Ascending aorta (tissue), 2 donors: ENCODE results near the gene CD22. TPM values are rescaled to one million over a fixed set of nuclear protein-coding genes. Genes with fewer than 3 reads are reported as not detected.

ENCODE experiments used
- DNase-seq, 2 donors: peaks; one replicate each; pipeline ENCODE4 v3.0.0-alpha.2; 2019; ENCODE audit warnings: low spot score in 2 of 2
- H3K27ac ChIP-seq, 2 donors: fragments of 200-600 bp; sonication (generic); one replicate each; pipeline ENCODE4 v1.5.1; 2016 to 2017; ENCODE audit warnings: mild to moderate bottlenecking in 1 of 2
- H3K27me3 ChIP-seq: fragments of 200-600 bp; sonication (generic); one replicate; pipeline ENCODE4 v1.5.1; 2017
- H3K36me3 ChIP-seq, 2 donors: fragments of 200-600 bp; sonication (generic); one replicate each; pipeline ENCODE4 v1.5.1; 2016
- H3K4me1 ChIP-seq, 2 donors: fragments of 200-600 bp; sonication (generic); one replicate each; pipeline ENCODE4 v1.5.1; 2016 to 2017; ENCODE audit warnings: mild to moderate bottlenecking in 1 of 2
- H3K4me3 ChIP-seq, 2 donors: fragments of 200-600 bp; sonication (generic); one replicate each; pipeline ENCODE4 v1.5.1; 2016 to 2017; ENCODE audit warnings: mild to moderate bottlenecking in 1 of 2
- H3K9me3 ChIP-seq, 2 donors: fragments of 200-600 bp; sonication (generic); one replicate each; pipeline ENCODE4 v1.5.1; 2016
- intact Hi-C: fragments of 100-400 bp; cut with DNase I; formaldehyde crosslinking; loops from one replicate; pipeline ENCODE4 v1.15.1; 2023
- total RNA-seq: library from RNA; depleted of rRNA; stranded (reverse); fragments of >200 nt; gene quantifications from one replicate; pipeline ENCODE4 v1.1.0, GENCODE V29; 2016
- TF ChIP-seq, protein P1 (sequence below), 3 experiments: fragments of 200-600 bp in 2 of 3; fragments of 450-650 bp in 1 of 3; sonication (generic) in 2 of 3; IDR thresholded peaks; one replicate each; pipeline ENCODE4 v1.5.1; 2016 to 2019; ENCODE audit warnings: antibody characterized with exemption in 3 of 3, mild to moderate bottlenecking in 1 of 3, moderate library complexity in 1 of 3

Gene CD22
- total RNA-seq, 1 donor from 2014 or later, result 0.75 TPM

DNA sequence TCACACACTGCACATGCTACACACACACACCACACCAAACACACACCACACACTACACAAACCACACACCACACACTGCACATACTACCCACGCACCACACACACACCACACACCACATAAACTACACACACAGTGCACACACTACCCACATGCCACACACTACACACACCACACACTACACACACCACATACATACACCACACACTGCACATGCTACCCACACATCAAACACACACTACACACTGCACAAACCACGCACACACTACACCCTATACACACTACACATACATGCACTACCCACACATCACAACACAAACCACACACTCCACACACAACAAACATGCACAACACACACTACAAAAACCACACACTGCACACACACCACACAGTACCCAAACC is 31.1 kb upstream of the CD22 start:
- Histone ChIP-seq H3K9me3 (no peaks in the 10 kb centered on the region), H3K4me1 (no peaks in the 10 kb centered on the region), H3K27me3 (no peaks in the 10 kb centered on the region), H3K4me3 (no peak overlapping the region), H3K27ac (no peak overlapping the region), H3K36me3 (no peaks in the 10 kb centered on the region)
- intact Hi-C loops, result no loop called here
- TF ChIP-seq, protein P1, sequence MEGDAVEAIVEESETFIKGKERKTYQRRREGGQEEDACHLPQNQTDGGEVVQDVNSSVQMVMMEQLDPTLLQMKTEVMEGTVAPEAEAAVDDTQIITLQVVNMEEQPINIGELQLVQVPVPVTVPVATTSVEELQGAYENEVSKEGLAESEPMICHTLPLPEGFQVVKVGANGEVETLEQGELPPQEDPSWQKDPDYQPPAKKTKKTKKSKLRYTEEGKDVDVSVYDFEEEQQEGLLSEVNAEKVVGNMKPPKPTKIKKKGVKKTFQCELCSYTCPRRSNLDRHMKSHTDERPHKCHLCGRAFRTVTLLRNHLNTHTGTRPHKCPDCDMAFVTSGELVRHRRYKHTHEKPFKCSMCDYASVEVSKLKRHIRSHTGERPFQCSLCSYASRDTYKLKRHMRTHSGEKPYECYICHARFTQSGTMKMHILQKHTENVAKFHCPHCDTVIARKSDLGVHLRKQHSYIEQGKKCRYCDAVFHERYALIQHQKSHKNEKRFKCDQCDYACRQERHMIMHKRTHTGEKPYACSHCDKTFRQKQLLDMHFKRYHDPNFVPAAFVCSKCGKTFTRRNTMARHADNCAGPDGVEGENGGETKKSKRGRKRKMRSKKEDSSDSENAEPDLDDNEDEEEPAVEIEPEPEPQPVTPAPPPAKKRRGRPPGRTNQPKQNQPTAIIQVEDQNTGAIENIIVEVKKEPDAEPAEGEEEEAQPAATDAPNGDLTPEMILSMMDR (IDR thresholded peaks at IDR 0.05), result no peak
- DNase-seq, result no peak

DNA sequence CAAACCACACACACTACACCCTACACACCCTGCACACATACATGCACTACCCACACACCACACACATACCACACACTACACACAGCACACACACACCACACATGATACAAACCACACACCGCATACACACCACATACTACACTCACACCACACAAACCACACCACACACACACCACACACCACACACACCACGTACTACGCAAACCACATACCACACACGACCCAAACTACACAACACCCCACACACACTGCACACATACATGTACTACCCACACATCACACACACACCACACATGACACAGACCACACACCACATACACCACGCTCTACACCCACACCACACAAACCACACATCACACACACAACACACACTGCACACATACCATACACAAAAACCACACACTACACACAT is 30.4 kb upstream of the CD22 start:
- DNase-seq, result no peak
- Histone ChIP-seq H3K4me3 (no peak overlapping the region), H3K27me3 (no peaks in the 10 kb centered on the region), H3K27ac (no peak overlapping the region), H3K36me3 (no peaks in the 10 kb centered on the region), H3K4me1 (no peaks in the 10 kb centered on the region), H3K9me3 (no peaks in the 10 kb centered on the region)
- intact Hi-C loops, result no loop called here
- TF ChIP-seq, protein P1 (IDR thresholded peaks at IDR 0.05), result no peak

DNA sequence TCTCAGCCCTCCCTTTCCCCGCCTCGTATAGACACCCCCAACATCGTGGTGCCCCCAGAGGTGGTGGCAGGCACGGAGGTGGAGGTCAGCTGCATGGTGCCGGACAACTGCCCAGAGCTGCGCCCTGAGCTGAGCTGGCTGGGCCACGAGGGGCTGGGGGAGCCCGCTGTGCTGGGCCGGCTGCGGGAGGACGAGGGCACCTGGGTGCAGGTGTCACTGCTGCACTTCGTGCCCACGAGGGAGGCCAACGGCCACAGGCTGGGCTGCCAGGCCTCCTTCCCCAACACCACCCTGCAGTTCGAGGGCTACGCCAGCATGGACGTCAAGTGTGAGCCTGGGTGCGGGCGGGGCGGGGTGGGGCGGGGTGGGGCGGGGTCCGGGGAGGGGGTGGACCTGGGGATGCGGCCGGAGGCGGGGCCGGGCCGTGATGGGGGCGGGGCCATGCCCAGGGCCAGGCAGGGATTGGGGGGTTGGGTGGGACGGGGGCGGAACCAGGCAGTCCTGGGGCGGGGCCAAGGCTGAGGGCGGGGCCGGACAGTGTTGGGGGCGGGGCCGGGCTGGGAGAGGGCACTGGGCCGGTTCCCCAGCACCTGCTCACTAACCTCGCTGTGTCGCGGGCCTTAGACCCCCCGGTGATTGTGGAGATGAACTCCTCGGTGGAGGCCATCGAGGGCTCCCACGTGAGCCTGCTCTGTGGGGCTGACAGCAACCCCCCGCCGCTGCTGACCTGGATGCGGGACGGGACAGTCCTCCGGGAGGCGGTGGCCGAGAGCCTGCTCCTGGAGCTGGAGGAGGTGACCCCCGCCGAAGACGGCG is 29.3 kb upstream of the CD22 start:
- Histone ChIP-seq H3K36me3 (no peaks in the 10 kb centered on the region), H3K4me3 (no peak overlapping the region), H3K27ac (no peak overlapping the region), H3K4me1 (no peaks in the 10 kb centered on the region), H3K9me3 (no peaks in the 10 kb centered on the region), H3K27me3 (no peaks in the 10 kb centered on the region)
- intact Hi-C loops, result no loop called here
- TF ChIP-seq, protein P1 (IDR thresholded peaks at IDR 0.05), result no peak
- DNase-seq, result no peak

DNA sequence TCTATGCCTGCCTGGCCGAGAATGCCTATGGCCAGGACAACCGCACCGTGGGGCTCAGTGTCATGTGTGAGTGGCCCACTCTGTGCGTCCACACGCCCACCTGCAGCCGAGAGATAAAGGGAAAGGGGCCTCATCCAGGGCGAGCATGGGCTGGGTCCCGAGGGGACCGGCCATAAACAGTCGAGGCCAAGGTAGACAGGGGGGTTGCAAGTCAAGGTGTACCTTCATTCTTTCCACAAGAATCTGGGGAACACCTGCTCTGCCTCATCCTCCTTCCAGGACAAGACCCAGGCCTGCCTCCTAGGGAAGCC is 28.7 kb upstream of the CD22 start:
- TF ChIP-seq, protein P1 (IDR thresholded peaks at IDR 0.05), result no peak
- Histone ChIP-seq H3K36me3 (no peaks in the 10 kb centered on the region), H3K4me3 (no peak overlapping the region), H3K9me3 (no peaks in the 10 kb centered on the region), H3K27me3 (no peaks in the 10 kb centered on the region), H3K27ac (no peak overlapping the region), H3K4me1 (no peaks in the 10 kb centered on the region)
- intact Hi-C loops, result no loop called here
- no peak for DNase-seq

DNA sequence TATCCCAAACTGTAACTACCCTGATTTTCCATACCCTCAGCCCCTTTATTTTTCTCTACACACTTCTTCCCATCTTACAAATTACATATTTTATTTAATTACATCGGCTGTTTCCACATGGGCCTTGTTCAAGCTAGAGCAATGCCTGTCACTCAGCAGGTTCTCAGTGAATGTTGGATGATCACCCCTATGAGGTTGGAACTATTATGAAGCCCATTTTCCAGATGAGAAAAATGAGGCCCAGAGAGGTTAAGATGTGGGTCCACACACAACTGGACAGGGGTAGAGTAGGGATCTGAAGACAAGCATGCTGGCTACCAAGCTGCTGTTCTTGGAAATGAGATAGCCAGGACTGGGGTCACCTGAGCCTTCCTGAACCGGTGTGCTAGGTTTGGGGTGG is 27.0 kb upstream of the CD22 start:
- H3K9me3 ChIP-seq, result no peaks in the 10 kb centered on the region
- no peak overlapping the region for H3K27ac ChIP-seq
- TF ChIP-seq, protein P1 (IDR thresholded peaks at IDR 0.05), result no peak
- H3K4me1 ChIP-seq, result no peaks in the 10 kb centered on the region
- H3K4me3 ChIP-seq, result no peak overlapping the region
- H3K27me3 ChIP-seq, result no peaks in the 10 kb centered on the region
- no peak for DNase-seq
- intact Hi-C loops, result no loop called here
- no peaks in the 10 kb centered on the region for H3K36me3 ChIP-seq

DNA sequence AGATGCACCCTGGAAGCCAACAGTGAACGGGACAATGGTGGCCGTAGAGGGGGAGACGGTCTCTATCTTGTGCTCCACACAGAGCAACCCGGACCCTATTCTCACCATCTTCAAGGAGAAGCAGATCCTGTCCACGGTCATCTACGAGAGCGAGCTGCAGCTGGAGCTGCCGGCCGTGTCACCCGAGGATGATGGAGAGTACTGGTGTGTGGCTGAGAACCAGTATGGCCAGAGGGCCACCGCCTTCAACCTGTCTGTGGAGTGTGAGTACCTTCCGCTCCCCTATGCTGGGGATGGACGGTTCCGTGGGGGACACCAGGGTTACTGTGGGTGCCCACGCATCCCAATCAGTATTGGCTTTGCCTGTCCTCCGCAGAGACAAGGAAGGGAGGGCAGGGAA is 26.5 kb upstream of the CD22 start:
- Histone ChIP-seq H3K27me3 (no peaks in the 10 kb centered on the region), H3K36me3 (no peaks in the 10 kb centered on the region), H3K4me1 (no peaks in the 10 kb centered on the region), H3K4me3 (no peak overlapping the region), H3K9me3 (no peaks in the 10 kb centered on the region), H3K27ac (no peak overlapping the region)
- TF ChIP-seq, protein P1 (IDR thresholded peaks at IDR 0.05), result no peak
- intact Hi-C loops, result no loop called here
- no peak for DNase-seq
